ENCODE results near the gene AMTN. TPM values are rescaled to one million over a fixed set of nuclear protein-coding genes. Genes with fewer than 3 reads are reported as not detected.

The AMTN gene
- total RNA-seq, 6 experiments from 2014 or later: not detected

- ATAC-seq (no peak), DNase-seq (no peak)
- H3K4me1 ChIP-seq: no peaks in the 10 kb centered on the region
- no peaks in the 10 kb centered on the region for H3K9me3 ChIP-seq
- H3K4me3 ChIP-seq: no peak overlapping the region
- intact Hi-C loops (cut with DNase I): no loop called here
- 74% methylated on average over 3 of the region's 3 CpGs for WGBS (ENCODE audit: insufficient coverage, low coverage, low lambda C conversion rate, missing lambda C conversion rate)
- no peaks in the 10 kb centered on the region for H3K36me3 ChIP-seq
- TF ChIP-seq POLR2A (IDR thresholded peaks at IDR 0.05): no peak
- TF ChIP-seq, protein P1, sequence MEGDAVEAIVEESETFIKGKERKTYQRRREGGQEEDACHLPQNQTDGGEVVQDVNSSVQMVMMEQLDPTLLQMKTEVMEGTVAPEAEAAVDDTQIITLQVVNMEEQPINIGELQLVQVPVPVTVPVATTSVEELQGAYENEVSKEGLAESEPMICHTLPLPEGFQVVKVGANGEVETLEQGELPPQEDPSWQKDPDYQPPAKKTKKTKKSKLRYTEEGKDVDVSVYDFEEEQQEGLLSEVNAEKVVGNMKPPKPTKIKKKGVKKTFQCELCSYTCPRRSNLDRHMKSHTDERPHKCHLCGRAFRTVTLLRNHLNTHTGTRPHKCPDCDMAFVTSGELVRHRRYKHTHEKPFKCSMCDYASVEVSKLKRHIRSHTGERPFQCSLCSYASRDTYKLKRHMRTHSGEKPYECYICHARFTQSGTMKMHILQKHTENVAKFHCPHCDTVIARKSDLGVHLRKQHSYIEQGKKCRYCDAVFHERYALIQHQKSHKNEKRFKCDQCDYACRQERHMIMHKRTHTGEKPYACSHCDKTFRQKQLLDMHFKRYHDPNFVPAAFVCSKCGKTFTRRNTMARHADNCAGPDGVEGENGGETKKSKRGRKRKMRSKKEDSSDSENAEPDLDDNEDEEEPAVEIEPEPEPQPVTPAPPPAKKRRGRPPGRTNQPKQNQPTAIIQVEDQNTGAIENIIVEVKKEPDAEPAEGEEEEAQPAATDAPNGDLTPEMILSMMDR (IDR thresholded peaks at IDR 0.05): no peak
- no peaks in the 10 kb centered on the region for H3K27me3 ChIP-seq
- H3K27ac ChIP-seq: no peak overlapping the region
Measured at GRCh38 chr4:70511365-70511764, 7.0 kb upstream of the AMTN start.

DNA sequence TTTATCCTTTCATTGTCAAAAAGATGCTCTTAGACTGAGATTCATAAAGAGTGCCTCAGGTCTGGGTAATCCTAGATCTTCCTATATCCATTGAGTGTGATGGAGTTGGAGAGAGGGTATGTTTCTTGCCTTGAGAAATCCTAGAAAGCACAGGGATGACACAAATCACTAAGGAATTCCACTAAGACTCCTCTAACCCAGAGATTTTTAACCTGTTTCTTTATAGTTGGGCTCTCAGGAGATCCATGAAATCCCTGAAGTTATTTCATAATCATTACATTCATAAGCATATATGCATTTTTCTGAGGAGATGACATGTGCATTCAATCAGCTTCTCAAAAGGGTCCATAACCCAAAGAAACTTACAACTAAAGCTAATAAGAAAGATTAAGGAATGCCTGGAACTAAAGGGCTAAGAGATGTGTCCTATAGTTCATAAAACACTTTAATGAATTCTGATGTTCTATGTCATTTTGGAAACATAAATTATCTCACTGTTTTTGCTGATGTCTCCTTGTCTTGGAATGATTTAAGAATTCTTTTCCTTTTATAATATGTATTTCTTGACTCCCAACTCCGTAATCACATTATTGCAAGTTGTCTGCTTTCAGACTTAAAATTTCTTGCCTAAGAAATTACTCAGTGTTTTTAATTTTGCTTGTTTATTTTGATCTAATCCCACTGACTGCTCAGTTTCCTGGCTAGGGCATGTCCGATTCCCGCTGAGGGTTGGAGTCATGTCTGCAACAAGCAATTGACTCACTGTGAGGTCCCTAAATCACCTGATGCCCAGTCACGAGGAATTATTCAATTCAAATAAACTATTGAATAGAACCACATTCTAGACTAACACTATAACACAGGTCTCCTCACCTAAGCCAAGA is 2.8 kb upstream of the AMTN start:
- DNase-seq: no peak
- Histone ChIP-seq H3K4me1 (no peaks in the 10 kb centered on the region), H3K36me3 (no peaks in the 10 kb centered on the region), H3K27ac (no peak overlapping the region), H3K4me3 (no peak overlapping the region), H3K27me3 (no peaks in the 10 kb centered on the region), H3K9me3 (no peaks in the 10 kb centered on the region)
- intact Hi-C loops (cut with DNase I): no loop called here
- 70% methylated on average over 4 of the region's 4 CpGs for WGBS (ENCODE audit: insufficient coverage, low coverage, low lambda C conversion rate, missing lambda C conversion rate)
- TF ChIP-seq, protein P1 (IDR thresholded peaks at IDR 0.05): no peak
- no peak for TF ChIP-seq POLR2A (IDR thresholded peaks at IDR 0.05)
- ATAC-seq: no peak

DNA sequence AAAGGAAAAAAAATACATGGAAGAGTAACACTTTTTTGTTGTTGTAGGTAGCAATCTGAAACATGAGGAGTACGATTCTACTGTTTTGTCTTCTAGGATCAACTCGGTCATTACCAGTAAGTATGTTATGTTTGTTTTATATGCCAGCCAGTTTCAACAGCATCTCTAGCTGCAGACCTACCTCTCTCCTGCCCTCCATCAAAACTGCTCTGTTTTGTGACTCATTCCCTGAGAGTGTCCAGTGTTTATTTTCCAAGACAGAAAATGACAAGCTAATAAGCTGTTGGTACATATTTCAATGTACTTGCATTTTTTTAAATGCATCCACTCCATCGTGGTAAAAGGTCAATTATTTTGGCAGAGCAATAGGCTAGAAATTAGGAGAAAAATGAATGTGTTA is 347 bp downstream of the AMTN start:
- H3K36me3 ChIP-seq: no peaks in the 10 kb centered on the region
- 44% methylated on average over 3 of the region's 3 CpGs for WGBS (ENCODE audit: insufficient coverage, low coverage, low lambda C conversion rate, missing lambda C conversion rate)

GRCh38 chr4:70522626-70523025 is 4.3 kb downstream of the AMTN start:
- Histone ChIP-seq H3K27ac (no peak overlapping the region), H3K27me3 (no peaks in the 10 kb centered on the region), H3K4me1 (no peaks in the 10 kb centered on the region), H3K9me3 (no peaks in the 10 kb centered on the region), H3K36me3 (no peaks in the 10 kb centered on the region), H3K4me3 (no peak overlapping the region)
- intact Hi-C loops (cut with DNase I): no loop called here
- TF ChIP-seq, protein P1 (IDR thresholded peaks at IDR 0.05): no peak
- TF ChIP-seq POLR2A (IDR thresholded peaks at IDR 0.05): no peak
- ATAC-seq (no peak), DNase-seq (no peak)
- 67% methylated on average over 7 of the region's 7 CpGs for WGBS (ENCODE audit: insufficient coverage, low coverage, low lambda C conversion rate, missing lambda C conversion rate)

More for the DNA sequence above, 347 bp downstream of the AMTN start:
- DNase-seq (no peak), ATAC-seq (no peak)
- Histone ChIP-seq H3K9me3 (no peaks in the 10 kb centered on the region), H3K27me3 (no peaks in the 10 kb centered on the region), H3K27ac (no peak overlapping the region), H3K4me1 (no peaks in the 10 kb centered on the region), H3K4me3 (no peak overlapping the region)
- intact Hi-C loops (cut with DNase I): no loop called here
- TF ChIP-seq, protein P1 (IDR thresholded peaks at IDR 0.05): no peak
- TF ChIP-seq POLR2A (IDR thresholded peaks at IDR 0.05): no peak

All from right lobe of liver (tissue), 6 donors.